Measurements from ENCODE around the gene DST.

DNA sequence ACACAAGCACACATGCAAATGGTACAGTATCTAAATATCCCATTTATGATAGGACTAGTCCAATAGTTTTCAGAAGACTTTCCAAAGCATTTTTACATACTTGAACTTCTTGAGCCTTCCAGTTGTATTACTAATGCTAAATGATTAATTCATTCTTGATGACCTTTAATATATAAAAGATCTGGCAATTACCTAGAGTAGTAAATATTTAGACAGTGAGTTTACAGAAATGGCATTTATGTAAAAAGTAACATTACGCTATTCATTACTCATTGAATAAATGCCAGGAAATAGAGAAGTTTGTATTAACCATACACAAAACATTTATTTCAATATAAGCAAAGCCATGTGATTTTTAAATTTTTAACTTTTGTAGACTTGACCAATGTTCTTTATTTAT is 158.8 kb downstream of the DST start:
- TF ChIP-seq, protein P1, sequence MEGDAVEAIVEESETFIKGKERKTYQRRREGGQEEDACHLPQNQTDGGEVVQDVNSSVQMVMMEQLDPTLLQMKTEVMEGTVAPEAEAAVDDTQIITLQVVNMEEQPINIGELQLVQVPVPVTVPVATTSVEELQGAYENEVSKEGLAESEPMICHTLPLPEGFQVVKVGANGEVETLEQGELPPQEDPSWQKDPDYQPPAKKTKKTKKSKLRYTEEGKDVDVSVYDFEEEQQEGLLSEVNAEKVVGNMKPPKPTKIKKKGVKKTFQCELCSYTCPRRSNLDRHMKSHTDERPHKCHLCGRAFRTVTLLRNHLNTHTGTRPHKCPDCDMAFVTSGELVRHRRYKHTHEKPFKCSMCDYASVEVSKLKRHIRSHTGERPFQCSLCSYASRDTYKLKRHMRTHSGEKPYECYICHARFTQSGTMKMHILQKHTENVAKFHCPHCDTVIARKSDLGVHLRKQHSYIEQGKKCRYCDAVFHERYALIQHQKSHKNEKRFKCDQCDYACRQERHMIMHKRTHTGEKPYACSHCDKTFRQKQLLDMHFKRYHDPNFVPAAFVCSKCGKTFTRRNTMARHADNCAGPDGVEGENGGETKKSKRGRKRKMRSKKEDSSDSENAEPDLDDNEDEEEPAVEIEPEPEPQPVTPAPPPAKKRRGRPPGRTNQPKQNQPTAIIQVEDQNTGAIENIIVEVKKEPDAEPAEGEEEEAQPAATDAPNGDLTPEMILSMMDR (IDR thresholded peaks at IDR 0.05): no peak
- TF ChIP-seq POLR2A (IDR thresholded peaks at IDR 0.05; ENCODE audit: low read depth) (no peak), POLR2AphosphoS5 (IDR thresholded peaks at IDR 0.05) (no peak), EP300 (IDR thresholded peaks at IDR 0.05) (no peak)

Data from esophagus muscularis mucosa (tissue), 4 donors.